Fibroblast of villous mesenchyme (primary cell): Measurements from ENCODE around the gene TMEM50B. TPM values are rescaled to one million over a fixed set of nuclear protein-coding genes. Genes with fewer than 3 reads are reported as not detected.
A peak's percentile ranks its signal among the peaks of the same experiment; 100 is the strongest.
"Not testable (repeated sequence)": the region's sequence is repeated elsewhere in the genome, so short reads cannot be mapped to it uniquely, and the experiment has no call there.

Source experiments
- DNase-seq: peaks from one replicate; pipeline ENCODE4 v3.0.0-alpha.2; 2010; ENCODE audit warnings: low read depth
- H3K4me3 ChIP-seq: 2 replicates; pipeline ENCODE4 v1.5.1; 2011; ENCODE audit warnings: low read depth, mild to moderate bottlenecking, low read length
- total RNA-seq: library from RNA; depleted of rRNA; stranded (reverse); fragments of >200 nt; gene quantifications from 2 replicates; pipeline ENCODE4 v1.2.3, GENCODE V29; 2012
- TF ChIP-seq, protein P1 (sequence below): IDR thresholded peaks from 2 replicates; pipeline ENCODE4 v1.5.1; 2012; ENCODE audit warnings: low read depth, mild to moderate bottlenecking, low read length; ENCODE audit not compliant: insufficient read depth

Gene TMEM50B
- total RNA-seq, 1 donor = 41.0 TPM

DNA sequence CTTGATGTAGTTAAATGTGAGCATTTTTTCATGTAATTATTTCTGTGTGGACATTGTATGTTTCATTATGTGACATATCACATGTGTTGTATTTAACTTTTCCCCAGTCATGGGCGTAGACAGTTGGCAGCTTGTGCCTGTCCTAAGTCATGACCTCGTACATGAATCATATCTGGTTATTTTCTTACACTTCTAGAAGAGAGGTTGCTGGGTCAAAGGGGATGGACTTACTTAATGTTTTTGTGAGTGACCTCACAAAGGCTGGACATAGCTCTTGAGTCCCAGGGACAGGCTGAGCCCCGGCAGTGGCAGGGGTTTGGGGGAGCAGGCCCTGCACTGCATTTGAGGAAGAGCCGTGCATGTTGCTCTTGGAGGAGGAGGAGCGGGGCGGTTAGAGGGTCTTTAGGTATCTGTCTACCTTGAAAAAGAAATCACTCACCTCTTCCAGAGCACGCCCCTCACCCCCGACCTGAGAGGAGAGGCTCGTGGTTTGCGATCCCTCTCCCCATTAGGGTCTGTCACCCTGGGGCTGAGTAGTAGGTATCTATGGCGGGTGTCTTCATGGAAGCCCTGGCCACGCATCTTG is 60.1 kb downstream of the TMEM50B start:
- TF ChIP-seq, protein P1, sequence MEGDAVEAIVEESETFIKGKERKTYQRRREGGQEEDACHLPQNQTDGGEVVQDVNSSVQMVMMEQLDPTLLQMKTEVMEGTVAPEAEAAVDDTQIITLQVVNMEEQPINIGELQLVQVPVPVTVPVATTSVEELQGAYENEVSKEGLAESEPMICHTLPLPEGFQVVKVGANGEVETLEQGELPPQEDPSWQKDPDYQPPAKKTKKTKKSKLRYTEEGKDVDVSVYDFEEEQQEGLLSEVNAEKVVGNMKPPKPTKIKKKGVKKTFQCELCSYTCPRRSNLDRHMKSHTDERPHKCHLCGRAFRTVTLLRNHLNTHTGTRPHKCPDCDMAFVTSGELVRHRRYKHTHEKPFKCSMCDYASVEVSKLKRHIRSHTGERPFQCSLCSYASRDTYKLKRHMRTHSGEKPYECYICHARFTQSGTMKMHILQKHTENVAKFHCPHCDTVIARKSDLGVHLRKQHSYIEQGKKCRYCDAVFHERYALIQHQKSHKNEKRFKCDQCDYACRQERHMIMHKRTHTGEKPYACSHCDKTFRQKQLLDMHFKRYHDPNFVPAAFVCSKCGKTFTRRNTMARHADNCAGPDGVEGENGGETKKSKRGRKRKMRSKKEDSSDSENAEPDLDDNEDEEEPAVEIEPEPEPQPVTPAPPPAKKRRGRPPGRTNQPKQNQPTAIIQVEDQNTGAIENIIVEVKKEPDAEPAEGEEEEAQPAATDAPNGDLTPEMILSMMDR = no peak
- DNase-seq = peak; percentile 93
- no peak overlapping the region for H3K4me3 ChIP-seq

DNA sequence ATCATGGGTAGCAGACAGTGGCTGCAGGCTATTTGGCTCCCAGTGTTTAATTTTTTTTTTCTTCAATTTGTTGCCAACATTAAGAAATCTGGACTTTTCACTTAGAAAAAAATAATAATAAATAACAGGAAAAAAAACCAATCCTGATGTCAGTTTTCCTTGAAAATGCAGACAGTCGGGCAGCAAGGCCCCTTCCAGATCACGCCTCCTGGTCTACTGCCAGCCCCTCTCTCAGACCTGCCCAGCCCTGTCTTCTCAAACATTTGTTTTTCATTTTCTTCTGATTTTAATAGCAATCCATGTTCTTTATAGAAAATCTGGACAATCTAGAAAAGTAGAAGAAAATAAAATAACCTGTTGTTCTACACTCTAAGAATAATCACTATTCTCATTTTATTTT is 61.1 kb downstream of the TMEM50B start:
- H3K4me3 ChIP-seq = no peak overlapping the region
- no peak for DNase-seq
- TF ChIP-seq, protein P1 = no peak

- TF ChIP-seq, protein P1 = no peak
- DNase-seq = peak; percentile 60
- no peak overlapping the region for H3K4me3 ChIP-seq
These were observed 64.8 kb downstream of the TMEM50B start for GRCh38 chr21:33414926-33415325.

- TF ChIP-seq, protein P1 = no peak
- no peak overlapping the region for H3K4me3 ChIP-seq
- no peak for DNase-seq
These were observed 65.7 kb downstream of the TMEM50B start for GRCh38 chr21:33414068-33414467.

DNA sequence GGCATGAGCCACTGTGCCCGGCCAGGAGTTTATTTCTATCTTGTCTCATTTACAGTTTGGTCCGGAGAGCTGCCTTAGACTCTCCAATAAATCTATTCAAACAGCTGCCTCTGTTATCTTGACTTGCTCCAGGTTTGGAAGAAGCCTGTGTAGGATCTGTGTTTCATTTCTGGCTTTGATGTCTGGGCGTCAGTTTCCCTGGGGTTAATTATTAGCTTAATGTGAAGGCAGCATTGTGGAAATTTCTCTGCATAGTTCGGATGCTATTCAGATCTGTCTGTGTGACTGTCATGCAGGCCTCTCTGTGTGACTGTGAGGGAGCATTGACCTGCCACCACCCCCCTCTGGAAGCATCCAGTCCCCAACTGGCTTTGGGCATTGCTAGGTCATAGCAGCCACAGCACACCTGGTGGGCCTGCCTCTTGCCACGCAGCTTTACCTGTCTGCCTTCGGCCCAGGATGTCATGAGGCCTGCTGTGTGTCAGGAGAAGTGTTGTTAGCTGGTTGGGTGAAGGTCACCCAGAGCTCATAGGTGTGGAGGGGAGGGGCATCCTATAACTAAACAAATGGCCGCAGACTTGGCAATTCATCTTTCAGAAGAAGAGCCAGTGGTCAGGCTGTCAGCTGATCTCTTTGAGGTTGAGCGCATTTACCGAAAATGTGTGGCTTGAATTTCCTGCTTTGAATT is 66.8 kb downstream of the TMEM50B start:
- TF ChIP-seq, protein P1 = no peak
- DNase-seq = no peak

GRCh38 chr21:33412439-33412831 is 67.3 kb downstream of the TMEM50B start:
- DNase-seq = not testable (repeated sequence)

More for the DNA sequence above, 66.8 kb downstream of the TMEM50B start:
- H3K4me3 ChIP-seq = no peak overlapping the region

GRCh38 chr21:33411949-33412430 is 67.8 kb downstream of the TMEM50B start:
- no peak overlapping the region for H3K4me3 ChIP-seq
- TF ChIP-seq, protein P1 = no peak
- DNase-seq = peak; percentile 90

More at GRCh38 chr21:33412439-33412831, 67.3 kb downstream of the TMEM50B start:
- not testable (repeated sequence) for H3K4me3 ChIP-seq
